ENCODE measurements around the gene ORAI3. TPM values are rescaled to one million over a fixed set of nuclear protein-coding genes. Genes with fewer than 3 reads are reported as not detected.

The ORAI3 gene
- total RNA-seq, 6 experiments from 2014 or later = 27.7 to 56.6 (median 31.6) TPM

DNA sequence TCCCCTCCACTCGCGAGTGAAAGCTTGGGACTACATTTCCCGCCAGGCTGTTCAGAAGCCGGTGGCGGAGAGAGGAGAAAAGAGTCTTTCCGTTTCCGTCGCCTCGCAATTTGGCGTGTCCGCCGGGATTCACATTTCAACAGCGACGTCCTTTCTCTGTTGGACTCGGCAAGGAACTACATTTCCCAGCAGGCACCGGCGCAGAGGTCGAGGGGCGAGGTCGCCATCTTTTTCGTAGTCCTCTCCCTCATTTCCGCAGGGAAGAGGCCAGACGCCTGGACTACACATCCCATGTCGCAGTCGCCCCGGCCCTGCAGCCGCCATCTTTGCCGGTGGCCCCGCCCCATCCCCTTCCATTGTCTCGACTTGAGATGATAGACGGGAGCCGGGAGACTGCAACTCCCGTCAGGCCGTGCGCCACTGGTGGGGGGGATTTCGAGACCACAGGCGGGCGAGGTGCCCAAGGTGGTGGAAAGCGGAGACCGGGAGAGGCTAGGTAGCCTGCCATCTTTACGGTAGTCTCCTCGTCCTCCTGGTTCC, 26.4 kb upstream of the ORAI3 start:
- ATAC-seq (peak; percentile 77 to 88 (median 84)), DNase-seq (peak; percentile 100)
- Histone ChIP-seq H3K4me1 (peaks cover 0 to 4% (median 0%) of the 10 kb centered on the region in 4 donors), H3K9me3 (no peaks in the 10 kb centered on the region), H3K27me3 (no peaks in the 10 kb centered on the region), H3K27ac (peak overlapping the region; percentile 88 to 93 (median 92)), H3K4me3 (peak overlapping the region; percentile 54 to 63 (median 54)), H3K36me3 (no peaks in the 10 kb centered on the region)
- TF ChIP-seq, protein P1, sequence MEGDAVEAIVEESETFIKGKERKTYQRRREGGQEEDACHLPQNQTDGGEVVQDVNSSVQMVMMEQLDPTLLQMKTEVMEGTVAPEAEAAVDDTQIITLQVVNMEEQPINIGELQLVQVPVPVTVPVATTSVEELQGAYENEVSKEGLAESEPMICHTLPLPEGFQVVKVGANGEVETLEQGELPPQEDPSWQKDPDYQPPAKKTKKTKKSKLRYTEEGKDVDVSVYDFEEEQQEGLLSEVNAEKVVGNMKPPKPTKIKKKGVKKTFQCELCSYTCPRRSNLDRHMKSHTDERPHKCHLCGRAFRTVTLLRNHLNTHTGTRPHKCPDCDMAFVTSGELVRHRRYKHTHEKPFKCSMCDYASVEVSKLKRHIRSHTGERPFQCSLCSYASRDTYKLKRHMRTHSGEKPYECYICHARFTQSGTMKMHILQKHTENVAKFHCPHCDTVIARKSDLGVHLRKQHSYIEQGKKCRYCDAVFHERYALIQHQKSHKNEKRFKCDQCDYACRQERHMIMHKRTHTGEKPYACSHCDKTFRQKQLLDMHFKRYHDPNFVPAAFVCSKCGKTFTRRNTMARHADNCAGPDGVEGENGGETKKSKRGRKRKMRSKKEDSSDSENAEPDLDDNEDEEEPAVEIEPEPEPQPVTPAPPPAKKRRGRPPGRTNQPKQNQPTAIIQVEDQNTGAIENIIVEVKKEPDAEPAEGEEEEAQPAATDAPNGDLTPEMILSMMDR (IDR thresholded peaks at IDR 0.05) = no peak
- no peak for TF ChIP-seq POLR2A (IDR thresholded peaks at IDR 0.05)
- 0% methylated on average over 27 of the region's 42 CpGs for WGBS (ENCODE audit: insufficient coverage, low coverage, low lambda C conversion rate, missing lambda C conversion rate)
- intact Hi-C loops (cut with DNase I) = no loop called here

DNA sequence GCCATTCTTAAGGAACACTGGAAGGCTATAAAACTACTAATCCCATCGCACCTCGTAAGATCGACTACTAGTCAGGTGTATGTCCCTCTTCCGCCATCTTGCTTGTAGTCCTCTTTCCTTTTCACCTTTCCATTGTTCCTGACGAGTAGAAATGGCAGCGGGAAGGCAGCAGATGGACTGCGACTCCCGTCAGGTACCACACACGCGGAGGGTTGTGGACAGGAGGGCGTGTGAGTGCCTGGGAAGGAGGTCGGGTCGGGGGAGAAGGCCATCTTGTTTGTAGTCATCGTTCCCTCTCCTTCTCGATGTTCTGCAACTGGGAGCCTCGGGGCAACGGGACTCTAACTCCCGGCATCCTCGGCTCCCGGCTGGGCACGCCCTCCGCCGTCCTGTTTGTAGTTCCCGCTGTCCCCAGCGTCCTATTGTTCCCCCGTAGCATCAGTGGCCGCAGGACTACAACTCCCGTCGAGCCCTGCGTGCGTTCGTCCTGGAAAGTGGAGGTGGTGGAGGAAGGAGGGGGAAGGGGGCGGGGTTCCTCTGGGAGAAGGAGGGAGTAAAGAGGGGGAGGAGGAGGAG, 25.8 kb upstream of the ORAI3 start:
- WGBS (ENCODE audit: insufficient coverage, low coverage, low lambda C conversion rate, missing lambda C conversion rate) = 1% methylated on average over 30 of the region's 33 CpGs
- Histone ChIP-seq H3K4me1 (peaks cover 0 to 4% (median 0%) of the 10 kb centered on the region in 4 donors), H3K27me3 (no peaks in the 10 kb centered on the region), H3K27ac (peak overlapping the region; percentile 88 to 93 (median 92)), H3K36me3 (no peaks in the 10 kb centered on the region), H3K4me3 (peak overlapping the region; percentile 55 to 67 (median 63)), H3K9me3 (no peaks in the 10 kb centered on the region)
- intact Hi-C loops (cut with DNase I) = no loop called here
- ATAC-seq (peak; percentile 77 to 85 (median 82)), DNase-seq (peak; percentile 99 to 100 (median 100))
- peak; percentile 61 for TF ChIP-seq POLR2A (IDR thresholded peaks at IDR 0.05)
- TF ChIP-seq, protein P1 (IDR thresholded peaks at IDR 0.05) = no peak

DNA sequence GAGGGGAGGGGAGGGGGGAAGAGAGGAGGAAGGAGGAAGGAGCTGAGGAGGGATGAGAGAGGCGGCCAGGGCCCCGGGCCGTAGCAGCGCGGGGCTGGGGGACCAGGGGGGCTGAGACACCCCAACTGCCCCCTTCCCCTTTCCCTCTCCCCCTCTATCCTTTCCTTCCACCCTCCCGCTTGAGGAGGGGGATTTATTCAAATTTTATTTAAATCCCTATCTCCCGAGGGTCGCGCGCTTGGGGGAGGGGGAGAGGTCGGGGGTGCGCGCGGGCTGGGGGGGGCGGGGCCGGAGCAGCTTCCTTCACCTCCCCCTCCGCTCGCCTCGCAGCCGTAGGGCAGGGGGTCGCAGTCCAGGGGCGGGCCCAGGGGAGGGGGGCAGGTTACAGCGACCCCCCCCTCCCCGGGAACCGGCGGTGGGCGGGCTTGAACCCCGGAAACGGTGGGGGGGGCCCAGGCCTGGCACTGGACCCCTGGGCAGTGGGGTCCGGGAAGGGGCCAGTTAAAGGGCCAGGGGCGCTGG, 25.3 kb upstream of the ORAI3 start, which contains the start of gene FBXL19:
TSS of gene FBXL19 (plus strand) at position 19 of the 522 bp plus-strand sequence. CDS start 2,183 bp downstream, outside the sequence.
- peak; percentile 52 to 70 (median 66) for DNase-seq
- ATAC-seq = no peak
- H3K4me3 ChIP-seq = peak within 1 kb of the TSS; percentile 55 to 67 (median 63)
- no peaks in the 10 kb centered on the region for H3K9me3 ChIP-seq
- no peak for TF ChIP-seq POLR2A (IDR thresholded peaks at IDR 0.05)
- TF ChIP-seq, protein P1 (IDR thresholded peaks at IDR 0.05) = no peak
- H3K27ac ChIP-seq = peak within 1 kb of the TSS; percentile 88 to 93 (median 92)
- peaks cover 0 to 4% (median 0%) of the 10 kb centered on the region in 4 donors for H3K4me1 ChIP-seq
- intact Hi-C loops (cut with DNase I) = no loop called here
- WGBS (ENCODE audit: insufficient coverage, low coverage, low lambda C conversion rate, missing lambda C conversion rate) = under 1% methylated on average over 11 of the region's 31 CpGs
- H3K27me3 ChIP-seq = no peaks in the 10 kb centered on the region
- H3K36me3 ChIP-seq = no peaks in the 10 kb centered on the region

DNA sequence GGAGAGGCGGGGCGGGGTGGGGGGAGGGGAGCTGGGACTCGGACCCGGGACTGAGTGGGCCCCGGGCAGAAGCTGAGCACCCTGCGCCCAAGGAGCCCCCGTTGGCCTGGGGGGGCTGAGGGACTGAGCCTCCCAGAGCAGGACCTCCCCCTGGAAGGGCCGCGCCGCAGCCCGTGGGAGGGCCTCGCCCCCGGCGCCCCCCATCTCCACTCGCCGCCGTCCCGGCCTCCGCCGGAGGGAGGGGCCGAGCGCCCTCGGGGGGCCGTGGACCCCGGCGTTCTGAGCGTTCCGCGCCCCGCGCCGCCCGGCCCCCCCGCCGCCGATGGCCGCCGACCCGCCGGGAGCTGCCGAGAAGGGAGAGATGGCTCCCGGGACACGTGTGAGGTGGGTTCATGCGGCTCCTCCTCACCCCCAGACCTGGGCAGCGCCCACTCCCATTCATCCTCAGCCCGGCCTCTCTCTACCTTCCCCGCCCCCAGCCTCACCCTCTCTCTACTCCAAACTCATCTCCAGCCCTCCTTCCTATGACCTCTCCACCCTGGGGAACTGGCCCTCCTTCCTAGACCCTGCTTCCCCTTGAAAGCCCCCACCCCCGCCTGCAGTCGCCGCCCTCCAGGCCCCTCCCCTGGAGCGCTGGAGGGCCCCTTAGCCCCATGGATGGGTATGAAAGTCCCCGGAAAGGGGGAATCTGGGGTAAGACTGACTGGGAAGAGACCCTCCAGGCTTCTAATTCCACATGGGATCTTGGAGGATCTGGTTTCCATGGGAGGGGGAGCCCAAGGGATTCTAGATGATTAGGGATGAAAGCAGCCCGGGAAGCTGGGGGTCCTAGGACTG, 24.6 kb upstream of the ORAI3 start:
- ATAC-seq = no peak
- DNase-seq = peak in 2 of 3 donors; percentile 45 to 52
- H3K27me3 ChIP-seq = no peaks in the 10 kb centered on the region
- peaks cover 0 to 4% (median 0%) of the 10 kb centered on the region in 4 donors for H3K4me1 ChIP-seq
- H3K27ac ChIP-seq = peak overlapping the region in 2 of 3 donors; percentile 26 to 47
- H3K4me3 ChIP-seq = peak overlapping the region; percentile 55 to 67 (median 63)
- no peak for TF ChIP-seq POLR2A (IDR thresholded peaks at IDR 0.05)
- TF ChIP-seq, protein P1 (IDR thresholded peaks at IDR 0.05) = no peak
- H3K9me3 ChIP-seq = no peaks in the 10 kb centered on the region
- intact Hi-C loops (cut with DNase I) = no loop called here
- no peaks in the 10 kb centered on the region for H3K36me3 ChIP-seq
- 46% methylated on average over 6 of the region's 53 CpGs for WGBS (ENCODE audit: insufficient coverage, low coverage, low lambda C conversion rate, missing lambda C conversion rate)
